NCI-H1694 treated with DMSO at 0.1 percent for 48 hours (cell line): ENCODE measurements around the gene AGER.

Source experiments
- DNase-seq: peaks from one replicate; lab custom pipeline; 2025; lab: John Stamatoyannopoulos, UW

Gene AGER

GRCh38 chr6:32168807-32169591 is 15.1 kb downstream of the AGER start:
- no peak for DNase-seq

GRCh38 chr6:32168350-32168749 is 15.7 kb downstream of the AGER start:
- no peak for DNase-seq

- no peak for DNase-seq
These were observed 16.2 kb downstream of the AGER start for GRCh38 chr6:32167761-32168262.

- no peak for DNase-seq
These were observed 16.8 kb downstream of the AGER start for GRCh38 chr6:32167154-32167760.

GRCh38 chr6:32166411-32167061 is 17.5 kb downstream of the AGER start:
- DNase-seq, result no peak

- no peak for DNase-seq
These were observed 19.8 kb downstream of the AGER start, which contains the start of gene EGFL8 for GRCh38 chr6:32164295-32164694. EGFL8 (plus strand) TSS chr6:32164595; CDS start chr6:32166166, 1,571 bp downstream.

- DNase-seq, result no peak
These were observed 20.3 kb downstream of the AGER start for GRCh38 chr6:32163559-32164258.

GRCh38 chr6:32158052-32158451 is 26.0 kb downstream of the AGER start:
- DNase-seq, result no peak

GRCh38 chr6:32156891-32157290 is 27.2 kb downstream of the AGER start:
- DNase-seq, result no peak

GRCh38 chr6:32154514-32155161 is 29.4 kb downstream of the AGER start:
- DNase-seq, result peak; percentile 15

GRCh38 chr6:32153564-32154513 is 30.2 kb downstream of the AGER start, which contains the start of gene PPT2:
PPT2 (plus strand) TSS chr6:32154141; CDS start chr6:32154595, 454 bp downstream.
- DNase-seq, result peak; percentile 72

GRCh38 chr6:32152769-32153563 is 31.1 kb downstream of the AGER start:
- no peak for DNase-seq

- no peak for DNase-seq
These were observed 31.9 kb downstream of the AGER start, which contains the start of gene PRRT1 for GRCh38 chr6:32151863-32152768. PRRT1 (minus strand) TSS chr6:32151939; CDS start chr6:32151827, 112 bp downstream.

- peak; percentile 37 for DNase-seq
These were observed 32.7 kb downstream of the AGER start for GRCh38 chr6:32151181-32151862.

- DNase-seq, result no peak
These were observed 33.9 kb downstream of the AGER start for GRCh38 chr6:32149932-32150870.

- no peak for DNase-seq
These were observed 34.8 kb downstream of the AGER start for GRCh38 chr6:32149092-32149755.
